HepG2 (cell line): Measurements from ENCODE around the gene TRIM69.

Experiments used
- ATF1 ChIP-seq: IDR thresholded peaks from 2 replicates; pipeline ENCODE4 v1.6.1; 2016; ENCODE audit warnings: mild to moderate bottlenecking, control low read depth
- NR1H2 ChIP-seq: sonication (generic); formaldehyde crosslinking; IDR thresholded peaks from 2 replicates; pipeline ENCODE4 v1.8.1; 2022; ENCODE audit warnings: low read depth, missing genetic modification reagents, borderline replicate concordance
- ZNF773 ChIP-seq: sonication (generic); formaldehyde crosslinking; IDR thresholded peaks from 2 replicates; pipeline ENCODE4 v1.4.0; 2020; ENCODE audit warnings: missing genetic modification reagents, borderline replicate concordance

DNA sequence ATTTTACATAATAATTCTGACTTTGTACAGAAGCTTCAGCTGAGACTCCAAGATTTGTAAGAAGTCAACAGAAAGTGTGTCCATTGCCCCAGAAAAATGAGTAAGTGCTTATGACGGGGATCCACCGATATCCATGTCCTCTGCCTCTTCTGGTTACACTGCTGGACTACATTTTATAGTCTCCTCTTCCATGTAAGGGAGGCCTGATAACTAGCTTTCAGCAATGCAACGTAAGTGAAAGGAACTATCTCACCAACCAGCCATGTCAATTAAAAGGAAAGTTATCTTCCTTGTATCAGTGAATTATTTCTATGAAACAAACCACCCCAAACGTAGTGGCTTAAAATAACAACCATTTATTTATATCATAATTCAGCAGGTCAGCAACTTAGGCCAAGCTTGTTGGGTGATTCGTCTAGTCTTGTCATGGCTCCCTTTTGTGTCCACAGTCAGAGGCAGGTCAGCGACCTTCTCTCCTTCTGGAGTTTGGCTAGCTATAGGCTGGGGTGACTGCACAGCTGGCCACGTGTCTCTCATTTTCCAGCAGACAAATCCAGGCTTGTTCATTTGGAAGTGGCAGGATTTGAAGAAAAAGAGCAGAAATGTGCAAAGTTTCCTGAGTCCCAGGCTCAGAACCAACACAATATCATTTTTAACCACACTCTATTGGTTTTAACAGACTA lies 44.9 kb downstream of the TRIM69 start:
- TF ChIP-seq ZNF773 (no peak), ATF1 (no peak), NR1H2 (CRISPR knock-in tag) (no peak)
